GM18909 (cell line): ENCODE results near the gene B3GALT4.
"Not testable (repeated sequence)": the region's sequence is repeated elsewhere in the genome, so short reads cannot be mapped to it uniquely, and the experiment has no call there.

ENCODE experiments used
- ATAC-seq: cut with Tn5 transposase; IDR thresholded peaks from one replicate; pipeline ENCODE4 v1.9.1; 2021; ENCODE audit warnings: mild to moderate bottlenecking; ENCODE audit not compliant: unreplicated experiment, poor library complexity

Gene B3GALT4

GRCh38 chr6:33271468-33272274, 5.3 kb upstream of the B3GALT4 start, which contains the start of the genes RPS18 and VPS52:
RPS18 (plus strand) TSS chr6:33272075; CDS start chr6:33272120, 45 bp downstream.
VPS52 (minus strand) TSS chr6:33271876; CDS start chr6:33271675, 201 bp downstream.
- ATAC-seq, result peak; percentile 83

DNA sequence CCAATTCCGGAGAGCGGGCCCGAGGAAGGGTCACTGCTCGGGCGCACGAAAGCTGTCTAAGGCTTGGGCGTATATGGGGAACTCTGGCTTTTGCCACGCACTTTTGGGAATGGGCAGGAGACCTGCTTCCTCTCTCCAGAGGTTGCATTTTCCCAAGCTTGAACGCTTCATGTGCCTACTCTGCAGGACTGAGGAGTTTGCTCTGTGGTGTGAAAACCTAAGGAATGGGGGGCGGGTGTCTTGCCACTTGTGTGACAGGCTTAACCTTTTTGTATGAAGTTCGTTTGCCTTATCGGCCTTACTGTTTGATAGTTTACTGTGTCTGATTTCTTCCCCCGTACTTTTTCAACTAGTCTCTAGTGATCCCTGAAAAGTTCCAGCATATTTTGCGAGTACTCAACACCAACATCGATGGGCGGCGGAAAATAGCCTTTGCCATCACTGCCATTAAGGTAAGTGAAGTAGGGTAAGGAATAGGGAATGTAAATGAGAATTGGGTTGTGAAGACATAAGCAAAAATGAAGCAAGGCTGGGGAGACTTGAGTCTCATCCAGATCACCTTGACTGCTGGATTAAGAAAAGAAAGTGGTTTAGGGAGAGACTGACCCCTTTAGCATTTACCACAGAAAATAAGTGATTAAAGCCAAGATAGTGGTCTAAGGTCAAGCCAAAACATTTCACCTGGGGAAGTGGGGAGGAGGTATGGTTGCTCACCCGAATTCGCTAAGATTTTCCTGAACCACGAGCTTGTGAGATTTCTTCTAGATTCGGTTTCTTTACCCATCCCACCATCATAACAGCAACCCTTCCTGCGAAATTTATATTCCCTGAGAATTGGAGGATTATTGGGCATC, 4.4 kb upstream of the B3GALT4 start:
- no peak for ATAC-seq

- ATAC-seq, result no peak
Measured at GRCh38 chr6:33273129-33273923, 3.6 kb upstream of the B3GALT4 start.

GRCh38 chr6:33273924-33274902, 2.7 kb upstream of the B3GALT4 start:
- no peak for ATAC-seq

DNA sequence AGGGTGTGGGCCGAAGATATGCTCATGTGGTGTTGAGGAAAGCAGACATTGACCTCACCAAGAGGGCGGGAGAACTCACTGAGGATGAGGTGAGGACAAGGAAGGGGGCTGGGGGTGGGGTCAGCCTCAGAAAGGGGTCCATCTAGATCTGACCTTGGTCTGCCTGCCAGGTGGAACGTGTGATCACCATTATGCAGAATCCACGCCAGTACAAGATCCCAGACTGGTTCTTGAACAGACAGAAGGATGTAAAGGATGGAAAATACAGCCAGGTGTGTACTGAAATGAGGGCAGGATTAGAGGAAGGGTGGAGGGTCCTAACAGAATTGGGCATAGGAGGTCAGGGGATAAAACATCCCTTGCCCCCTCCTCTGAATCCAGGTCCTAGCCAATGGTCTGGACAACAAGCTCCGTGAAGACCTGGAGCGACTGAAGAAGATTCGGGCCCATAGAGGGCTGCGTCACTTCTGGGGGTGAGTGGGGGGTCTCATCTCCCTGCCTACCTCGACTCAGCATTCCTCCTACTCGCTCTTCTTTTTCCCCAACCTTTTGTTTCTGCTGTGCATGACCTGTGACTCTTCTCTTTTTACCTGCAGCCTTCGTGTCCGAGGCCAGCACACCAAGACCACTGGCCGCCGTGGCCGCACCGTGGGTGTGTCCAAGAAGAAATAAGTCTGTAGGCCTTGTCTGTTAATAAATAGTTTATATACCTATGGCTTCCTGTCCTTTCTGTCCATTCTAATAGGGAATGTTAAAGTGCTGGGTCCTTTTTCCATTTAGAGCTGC, 935 bp upstream of the B3GALT4 start:
- not testable (repeated sequence) for ATAC-seq

DNA sequence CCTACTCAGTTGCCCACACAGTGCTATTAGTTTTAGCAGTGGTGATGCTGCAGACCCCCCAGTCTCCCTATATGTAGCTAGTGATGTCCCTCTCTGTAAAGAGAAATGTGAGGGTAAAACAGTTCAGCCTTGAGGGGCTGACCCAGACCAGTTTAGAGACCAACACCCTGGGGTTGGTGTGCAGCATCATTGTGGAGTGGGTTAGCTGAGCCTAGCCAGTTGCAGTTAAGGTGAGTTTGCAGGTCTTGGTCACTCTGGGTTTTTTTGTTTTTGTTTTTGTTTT, 401 bp upstream of the B3GALT4 start:
- ATAC-seq, result no peak

DNA sequence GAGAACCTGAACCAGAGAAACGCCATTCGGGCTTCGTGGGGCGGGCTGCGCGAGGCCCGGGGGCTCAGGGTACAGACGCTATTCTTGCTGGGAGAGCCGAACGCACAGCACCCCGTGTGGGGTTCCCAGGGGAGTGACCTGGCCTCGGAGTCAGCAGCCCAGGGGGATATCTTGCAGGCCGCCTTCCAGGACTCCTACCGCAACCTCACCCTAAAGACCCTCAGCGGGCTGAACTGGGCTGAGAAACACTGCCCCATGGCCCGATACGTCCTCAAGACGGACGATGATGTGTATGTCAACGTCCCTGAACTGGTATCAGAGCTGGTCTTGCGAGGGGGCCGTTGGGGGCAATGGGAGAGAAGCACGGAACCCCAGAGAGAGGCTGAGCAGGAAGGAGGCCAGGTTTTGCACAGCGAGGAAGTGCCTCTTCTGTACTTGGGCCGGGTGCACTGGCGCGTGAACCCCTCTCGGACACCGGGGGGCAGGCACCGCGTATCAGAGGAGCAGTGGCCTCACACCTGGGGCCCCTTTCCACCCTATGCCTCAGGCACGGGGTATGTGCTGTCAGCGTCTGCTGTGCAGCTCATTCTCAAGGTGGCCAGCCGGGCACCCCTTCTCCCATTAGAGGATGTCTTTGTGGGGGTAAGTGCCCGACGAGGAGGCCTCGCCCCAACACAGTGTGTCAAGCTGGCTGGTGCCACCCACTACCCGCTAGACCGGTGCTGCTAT, 904 bp downstream of the B3GALT4 start:
- ATAC-seq, result peak; percentile 19

GRCh38 chr6:33278392-33278741, 1.4 kb downstream of the B3GALT4 start:
- no peak for ATAC-seq

- no peak for ATAC-seq
Measured at GRCh38 chr6:33278810-33279209, 1.9 kb downstream of the B3GALT4 start.

DNA sequence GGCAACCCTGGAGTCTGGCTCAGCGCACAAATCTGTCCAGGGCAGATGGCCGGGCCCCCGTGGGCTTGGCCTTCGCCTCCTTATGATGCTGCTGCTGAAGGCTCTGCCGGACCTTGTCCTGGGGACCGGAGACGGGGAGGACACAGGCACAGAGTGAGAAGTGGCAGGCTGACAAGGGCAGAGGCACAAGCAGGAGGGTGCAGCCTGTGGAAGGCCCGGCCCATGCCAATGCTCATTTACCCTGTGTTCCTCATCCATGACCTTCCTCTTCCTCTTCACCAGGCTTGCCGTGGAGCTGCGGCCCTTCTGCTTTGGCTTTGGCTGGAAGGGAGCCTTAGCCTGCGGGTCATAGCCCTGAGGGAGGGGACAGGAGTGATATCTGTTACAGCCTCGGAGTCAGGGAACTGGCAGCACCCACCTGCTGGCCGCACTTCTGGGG, 2.4 kb downstream of the B3GALT4 start:
- no peak for ATAC-seq

- ATAC-seq, result no peak
Measured at GRCh38 chr6:33279971-33280511, 3.1 kb downstream of the B3GALT4 start.

- no peak for ATAC-seq
Measured at GRCh38 chr6:33280539-33280938, 3.6 kb downstream of the B3GALT4 start.

- ATAC-seq, result not testable (repeated sequence)
Measured at GRCh38 chr6:33285214-33285613, 8.3 kb downstream of the B3GALT4 start.

DNA sequence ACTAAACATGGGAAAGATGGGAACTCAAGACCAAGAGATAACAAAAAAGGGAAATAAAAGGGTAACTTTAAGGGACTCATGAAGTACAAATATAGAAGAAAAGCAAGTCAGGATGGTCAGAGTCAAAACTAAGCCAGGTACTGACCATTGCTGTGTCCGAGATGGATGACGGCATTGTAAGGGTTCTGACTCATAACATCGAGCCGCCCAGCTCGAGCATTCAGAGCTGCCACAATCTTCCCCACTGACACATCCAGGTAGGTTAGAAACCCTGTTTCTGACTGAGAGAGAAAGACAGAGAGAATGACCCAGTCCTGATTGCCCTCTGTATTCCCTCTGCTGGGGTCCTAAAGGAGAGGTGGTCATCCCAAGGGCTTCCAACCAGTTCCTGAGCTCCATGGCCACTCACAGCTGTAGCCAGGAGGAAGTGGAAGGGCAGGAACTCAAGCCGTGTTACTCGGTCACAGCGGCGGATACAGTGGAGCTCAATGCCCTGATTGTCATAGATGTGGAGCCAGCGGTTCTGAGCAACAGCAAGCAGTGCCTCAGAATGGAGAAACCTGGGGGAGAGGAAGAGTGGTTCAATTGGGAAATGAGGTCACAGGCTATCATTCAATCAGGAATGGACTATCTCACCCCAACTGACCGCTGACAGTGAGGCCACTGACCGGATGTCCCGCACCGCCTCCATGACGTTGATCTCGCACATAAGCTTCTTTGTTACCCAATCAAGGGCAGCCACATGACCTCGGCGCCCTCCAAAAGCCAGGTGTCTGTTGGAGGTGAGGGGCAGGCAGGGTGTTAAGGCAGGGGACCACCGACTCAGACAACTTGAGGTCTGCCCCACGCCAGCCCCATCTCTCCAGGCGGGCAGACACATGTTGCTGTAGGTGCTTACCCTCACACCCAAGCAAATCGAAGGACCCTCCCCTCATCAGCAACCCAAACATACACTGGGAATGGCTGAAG, 10.3 kb downstream of the B3GALT4 start:
- ATAC-seq, result no peak

GRCh38 chr6:33288141-33288920, 11.4 kb downstream of the B3GALT4 start:
- no peak for ATAC-seq
